Mononuclear cell (primary cell): Measurements from ENCODE around the gene CRYBA4. TPM values are rescaled to one million over a fixed set of nuclear protein-coding genes. Genes with fewer than 3 reads are reported as not detected.

ENCODE experiments used
- H3K27me3 ChIP-seq: 2 replicates; pipeline ENCODE4 v1.6.0; 2011; ENCODE audit warnings: low read length, control low read depth; ENCODE audit not compliant: insufficient read depth
- H3K4me1 ChIP-seq: 2 replicates; pipeline ENCODE4 v1.5.1; 2011; ENCODE audit warnings: mild to moderate bottlenecking, low read length, control low read depth; ENCODE audit not compliant: insufficient read depth
- H3K4me3 ChIP-seq: 2 replicates; pipeline ENCODE4 v1.5.1; 2011; ENCODE audit warnings: mild to moderate bottlenecking, low read length, moderate library complexity
- H3K9me3 ChIP-seq: 2 replicates; pipeline ENCODE4 v1.5.1; 2011; ENCODE audit warnings: low read depth, mild to moderate bottlenecking, control low read depth, low read length
- total RNA-seq: library from RNA; depleted of rRNA; stranded (reverse); fragments of >200 nt; gene quantifications from one replicate; pipeline ENCODE4 v1.2.3, GENCODE V29; 2012

The CRYBA4 gene
- total RNA-seq, 1 donor, result not detected

- Histone ChIP-seq H3K4me1 (peaks cover 82% of the 10 kb centered on the region), H3K9me3 (no peaks in the 10 kb centered on the region), H3K4me3 (peak overlapping the region; percentile 77), H3K27me3 (no peaks in the 10 kb centered on the region)
Measured at GRCh38 chr22:26588729-26589366, 32.9 kb upstream of the CRYBA4 start.

- no peaks in the 10 kb centered on the region for H3K9me3 ChIP-seq
- no peaks in the 10 kb centered on the region for H3K27me3 ChIP-seq
- peak overlapping the region; percentile 77 for H3K4me3 ChIP-seq
- peaks cover 83% of the 10 kb centered on the region for H3K4me1 ChIP-seq
Measured at GRCh38 chr22:26589367-26589844, 32.4 kb upstream of the CRYBA4 start.

- peak within 1 kb of the TSS; percentile 77 for H3K4me3 ChIP-seq
- H3K4me1 ChIP-seq, result peaks cover 78% of the 10 kb centered on the region
- no peaks in the 10 kb centered on the region for H3K27me3 ChIP-seq
- no peaks in the 10 kb centered on the region for H3K9me3 ChIP-seq
Measured at GRCh38 chr22:26589845-26590736, 31.7 kb upstream of the CRYBA4 start, which contains the start of gene TPST2. Gene TPST2 (minus strand): TSS chr22:26590132. CDS start chr22:26541630, 48,502 bp downstream.

- H3K27me3 ChIP-seq, result no peaks in the 10 kb centered on the region
- H3K9me3 ChIP-seq, result no peaks in the 10 kb centered on the region
- no peak overlapping the region for H3K4me3 ChIP-seq
- H3K4me1 ChIP-seq, result peaks cover 62% of the 10 kb centered on the region
Measured at GRCh38 chr22:26592421-26592891, 29.3 kb upstream of the CRYBA4 start.

- Histone ChIP-seq H3K27me3 (no peaks in the 10 kb centered on the region), H3K4me3 (no peak overlapping the region), H3K4me1 (peaks cover 66% of the 10 kb centered on the region), H3K9me3 (no peaks in the 10 kb centered on the region)
Measured at GRCh38 chr22:26593763-26594162, 28.0 kb upstream of the CRYBA4 start.

GRCh38 chr22:26597026-26597425, 24.7 kb upstream of the CRYBA4 start:
- Histone ChIP-seq H3K27me3 (no peaks in the 10 kb centered on the region), H3K4me1 (peaks cover 47% of the 10 kb centered on the region), H3K4me3 (no peak overlapping the region), H3K9me3 (no peaks in the 10 kb centered on the region)

- no peak overlapping the region for H3K4me3 ChIP-seq
- no peaks in the 10 kb centered on the region for H3K9me3 ChIP-seq
- H3K27me3 ChIP-seq, result no peaks in the 10 kb centered on the region
- peaks cover 43% of the 10 kb centered on the region for H3K4me1 ChIP-seq
Measured at GRCh38 chr22:26597480-26597879, 24.3 kb upstream of the CRYBA4 start.

- H3K27me3 ChIP-seq, result no peaks in the 10 kb centered on the region
- peaks cover 24% of the 10 kb centered on the region for H3K4me1 ChIP-seq
- H3K4me3 ChIP-seq, result no peak overlapping the region
- H3K9me3 ChIP-seq, result no peaks in the 10 kb centered on the region
Measured at GRCh38 chr22:26599505-26599904, 22.3 kb upstream of the CRYBA4 start.

- H3K27me3 ChIP-seq, result no peaks in the 10 kb centered on the region
- no peak overlapping the region for H3K4me3 ChIP-seq
- H3K4me1 ChIP-seq, result peaks cover 24% of the 10 kb centered on the region
Measured at GRCh38 chr22:26601726-26602125, 20.0 kb upstream of the CRYBA4 start.

GRCh38 chr22:26602127-26602526, 19.6 kb upstream of the CRYBA4 start:
- Histone ChIP-seq H3K4me1 (peaks cover 21% of the 10 kb centered on the region), H3K9me3 (no peaks in the 10 kb centered on the region), H3K4me3 (no peak overlapping the region), H3K27me3 (no peaks in the 10 kb centered on the region)

More at GRCh38 chr22:26601726-26602125, 20.0 kb upstream of the CRYBA4 start:
- H3K9me3 ChIP-seq, result no peaks in the 10 kb centered on the region

- Histone ChIP-seq H3K9me3 (no peaks in the 10 kb centered on the region), H3K4me3 (no peak overlapping the region), H3K27me3 (no peaks in the 10 kb centered on the region), H3K4me1 (peaks cover 4% of the 10 kb centered on the region)
Measured at GRCh38 chr22:26604368-26604767, 17.4 kb upstream of the CRYBA4 start.

GRCh38 chr22:26606611-26607010, 15.2 kb upstream of the CRYBA4 start:
- Histone ChIP-seq H3K4me3 (no peak overlapping the region), H3K9me3 (no peaks in the 10 kb centered on the region), H3K27me3 (no peaks in the 10 kb centered on the region), H3K4me1 (peaks cover 22% of the 10 kb centered on the region)

- no peak overlapping the region for H3K4me3 ChIP-seq
- peaks cover 22% of the 10 kb centered on the region for H3K4me1 ChIP-seq
- no peaks in the 10 kb centered on the region for H3K27me3 ChIP-seq
- no peaks in the 10 kb centered on the region for H3K9me3 ChIP-seq
Measured at GRCh38 chr22:26608129-26608528, 13.6 kb upstream of the CRYBA4 start.

- Histone ChIP-seq H3K27me3 (no peaks in the 10 kb centered on the region), H3K4me1 (peaks cover 22% of the 10 kb centered on the region), H3K4me3 (no peak overlapping the region), H3K9me3 (no peaks in the 10 kb centered on the region)
Measured at GRCh38 chr22:26609287-26609686, 12.5 kb upstream of the CRYBA4 start.
